OCI-LY1 (cell line): Measurements from ENCODE around the gene LRRC56.

Experiments used
- H2AFZ ChIP-seq: fragments of 200-600 bp; sonication (generic), shearing (Covaris generic); 2 replicates; pipeline ENCODE4 v1.6.0; 2014; ENCODE audit warnings: antibody characterized with exemption, mild to moderate bottlenecking, low read length
- H3F3A ChIP-seq: fragments of 200-600 bp; sonication (generic), shearing (Covaris generic); 2 replicates; pipeline ENCODE4 v1.6.0; 2014; ENCODE audit warnings: mild to moderate bottlenecking, antibody characterized with exemption, low read length, moderate library complexity; ENCODE audit not compliant: insufficient read depth
- H3K27ac ChIP-seq: fragments of 200-600 bp; sonication (generic); 2 replicates; pipeline ENCODE4 v1.5.1; 2014; ENCODE audit warnings: low read length, mixed run types, mild to moderate bottlenecking, low read depth; ENCODE audit not compliant: poor library complexity, severe bottlenecking
- H3K27me3 ChIP-seq: fragments of 200-600 bp; sonication (generic); 2 replicates; pipeline ENCODE4 v1.6.0; 2014; ENCODE audit warnings: antibody characterized with exemption, mild to moderate bottlenecking, low read length, moderate library complexity; ENCODE audit not compliant: insufficient read depth
- H3K36me3 ChIP-seq: fragments of 200-600 bp; sonication (generic); 2 replicates; pipeline ENCODE4 v1.6.1; 2014; ENCODE audit warnings: mild to moderate bottlenecking, antibody characterized with exemption, low read length, moderate library complexity, mixed read lengths; ENCODE audit not compliant: insufficient read depth
- H3K4me1 ChIP-seq: fragments of 200-600 bp; sonication (generic); 2 replicates; pipeline ENCODE4 v1.5.1; 2014; ENCODE audit warnings: mild to moderate bottlenecking, low read length, moderate library complexity; ENCODE audit not compliant: insufficient read depth, severe bottlenecking
- H3K4me2 ChIP-seq: fragments of 200-600 bp; sonication (generic), shearing (Covaris generic); 2 replicates; pipeline ENCODE4 v1.6.1; 2014; ENCODE audit warnings: low read length
- H3K4me3 ChIP-seq: fragments of 200-600 bp; sonication (generic); 2 replicates; pipeline ENCODE4 v1.5.1; 2014; ENCODE audit warnings: low read length, low read depth, mild to moderate bottlenecking, mixed read lengths; ENCODE audit not compliant: poor library complexity, severe bottlenecking
- H3K79me2 ChIP-seq: fragments of 200-600 bp; shearing (Covaris generic); 2 replicates; pipeline ENCODE4 v1.6.1; 2016; ENCODE audit warnings: mixed run types, low read length, mixed read lengths; ENCODE audit not compliant: insufficient read depth
- H3K9ac ChIP-seq: fragments of 200-600 bp; sonication (generic), shearing (Covaris generic); 2 replicates; pipeline ENCODE4 v1.6.1; 2014; ENCODE audit warnings: mild to moderate bottlenecking, low read length, mixed read lengths
- H3K9me2 ChIP-seq: fragments of 200-600 bp; sonication (generic), shearing (Covaris generic); 2 replicates; pipeline ENCODE4 v1.6.1; 2014; ENCODE audit warnings: low read depth, mild to moderate bottlenecking, low read length, mixed read lengths
- H3K9me3 ChIP-seq: fragments of 200-600 bp; shearing (Covaris generic); 2 replicates; pipeline ENCODE4 v1.6.1; 2014; ENCODE audit warnings: low read length, mixed read lengths
- H4K20me1 ChIP-seq: fragments of 200-600 bp; sonication (generic), shearing (Covaris generic); 2 replicates; pipeline ENCODE4 v1.6.0; 2016; ENCODE audit warnings: mild to moderate bottlenecking, low read length; ENCODE audit not compliant: insufficient read depth
- EZH2 ChIP-seq: fragments of 200-600 bp; sonication (generic), shearing (Covaris generic); IDR thresholded peaks from 2 replicates; pipeline ENCODE4 v1.8.0; 2017; ENCODE audit warnings: borderline replicate concordance, mixed run types, mild to moderate bottlenecking, antibody characterized with exemption, low read length, moderate library complexity, mixed read lengths
- TF ChIP-seq, protein P1 (sequence below): fragments of 200-600 bp; sonication (generic), shearing (Covaris generic); IDR thresholded peaks from 2 replicates; pipeline ENCODE4 v1.5.1; 2017; ENCODE audit warnings: mild to moderate bottlenecking, antibody characterized with exemption, low read length, moderate library complexity, mixed read lengths

Gene LRRC56

DNA sequence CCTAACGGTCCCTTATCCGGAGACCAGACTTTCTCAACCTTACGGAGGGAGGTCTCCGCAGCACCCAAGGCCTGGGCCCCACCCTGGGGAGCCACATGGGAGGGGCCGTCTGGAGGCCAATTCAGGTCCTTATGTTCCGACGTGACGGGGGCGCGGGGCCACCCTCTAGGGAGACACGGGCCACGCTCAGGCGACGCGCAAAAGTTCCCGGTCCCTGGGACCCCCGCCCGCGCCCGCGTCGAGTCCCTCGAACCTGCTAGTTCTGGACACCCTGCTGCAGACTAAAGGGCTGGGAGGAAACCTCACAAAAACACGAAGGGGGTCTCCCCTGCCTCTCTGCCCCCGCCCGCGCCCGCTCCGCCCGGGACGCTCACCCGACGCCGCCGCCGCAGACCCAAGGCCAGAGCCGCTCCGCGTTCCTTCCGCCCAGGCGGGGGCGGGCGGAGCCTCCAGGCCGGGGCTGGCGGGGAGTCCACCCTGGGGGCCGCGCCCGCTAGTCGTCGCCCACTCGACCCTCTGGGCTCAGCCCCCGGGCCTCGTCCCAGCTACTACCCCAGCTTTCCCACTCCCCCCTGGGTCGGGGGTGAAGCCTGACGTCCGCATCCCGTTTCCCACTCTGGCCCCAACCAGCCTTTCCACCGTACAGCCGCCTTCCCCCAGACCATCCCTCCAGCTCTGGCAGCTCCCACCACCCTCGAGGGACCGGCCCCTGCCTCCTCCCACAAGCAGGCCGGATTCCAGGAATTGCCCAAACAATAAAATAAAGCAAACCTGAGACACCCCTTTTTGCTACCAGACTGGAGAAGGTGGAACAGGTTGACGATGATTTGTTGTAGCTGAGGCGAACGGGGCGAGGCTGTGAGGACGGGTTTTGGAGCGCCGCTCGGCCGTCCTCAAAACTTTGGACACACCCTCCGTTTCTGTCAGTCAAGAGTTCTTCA lies 33.0 kb upstream of the LRRC56 start:
- Histone ChIP-seq H3K9ac (peak overlapping the region; percentile 15; the same call in 1 of the 2 replicates), H3K9me2 (no peaks in the 10 kb centered on the region), H3K27me3 (no peaks in the 10 kb centered on the region), H3F3A (no peaks in the 10 kb centered on the region), H2AFZ (no peak overlapping the region), H3K4me1 (peaks cover 30% of the 10 kb centered on the region), H3K4me3 (peak overlapping the region; percentile 84), H3K36me3 (peaks cover 34% of the 10 kb centered on the region), H4K20me1 (no peaks in the 10 kb centered on the region), H3K27ac (no peak overlapping the region), H3K79me2 (0 out of 2 replicates have a peak, but pooled peaks cover 9% of the 10 kb centered on the region), H3K9me3 (no peaks in the 10 kb centered on the region), H3K4me2 (peak overlapping the region; percentile 77)
- TF ChIP-seq EZH2 = no peak
- TF ChIP-seq, protein P1, sequence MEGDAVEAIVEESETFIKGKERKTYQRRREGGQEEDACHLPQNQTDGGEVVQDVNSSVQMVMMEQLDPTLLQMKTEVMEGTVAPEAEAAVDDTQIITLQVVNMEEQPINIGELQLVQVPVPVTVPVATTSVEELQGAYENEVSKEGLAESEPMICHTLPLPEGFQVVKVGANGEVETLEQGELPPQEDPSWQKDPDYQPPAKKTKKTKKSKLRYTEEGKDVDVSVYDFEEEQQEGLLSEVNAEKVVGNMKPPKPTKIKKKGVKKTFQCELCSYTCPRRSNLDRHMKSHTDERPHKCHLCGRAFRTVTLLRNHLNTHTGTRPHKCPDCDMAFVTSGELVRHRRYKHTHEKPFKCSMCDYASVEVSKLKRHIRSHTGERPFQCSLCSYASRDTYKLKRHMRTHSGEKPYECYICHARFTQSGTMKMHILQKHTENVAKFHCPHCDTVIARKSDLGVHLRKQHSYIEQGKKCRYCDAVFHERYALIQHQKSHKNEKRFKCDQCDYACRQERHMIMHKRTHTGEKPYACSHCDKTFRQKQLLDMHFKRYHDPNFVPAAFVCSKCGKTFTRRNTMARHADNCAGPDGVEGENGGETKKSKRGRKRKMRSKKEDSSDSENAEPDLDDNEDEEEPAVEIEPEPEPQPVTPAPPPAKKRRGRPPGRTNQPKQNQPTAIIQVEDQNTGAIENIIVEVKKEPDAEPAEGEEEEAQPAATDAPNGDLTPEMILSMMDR = no peak

DNA sequence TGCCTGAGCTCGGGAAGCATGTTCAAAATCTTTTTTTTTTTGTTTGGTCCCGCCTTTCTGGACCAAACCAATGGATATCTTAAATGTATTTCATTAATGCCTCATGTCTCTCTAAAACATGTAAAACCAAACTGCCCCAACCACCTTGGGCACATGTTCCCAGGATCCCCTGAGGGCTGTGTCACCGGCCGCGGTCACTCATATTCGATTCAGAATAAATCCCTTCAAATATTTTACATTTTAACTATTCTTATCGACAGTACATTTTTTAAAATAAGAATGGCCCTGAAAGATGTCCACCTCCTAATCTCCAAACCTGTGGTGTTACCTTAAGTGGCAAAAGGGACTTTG lies 32.4 kb upstream of the LRRC56 start:
- TF ChIP-seq, protein P1 = no peak
- TF ChIP-seq EZH2 = no peak
- H3K4me3 ChIP-seq = peak overlapping the region; percentile 84
- no peak overlapping the region for H3K27ac ChIP-seq
- 0 out of 2 replicates have a peak, but pooled peaks cover 9% of the 10 kb centered on the region for H3K79me2 ChIP-seq
- peaks cover 30% of the 10 kb centered on the region for H3K4me1 ChIP-seq
- no peak overlapping the region for H2AFZ ChIP-seq
- H3K36me3 ChIP-seq = peaks cover 31% of the 10 kb centered on the region
- H3K9me3 ChIP-seq = no peaks in the 10 kb centered on the region
- no peaks in the 10 kb centered on the region for H3F3A ChIP-seq
- H3K9me2 ChIP-seq = no peaks in the 10 kb centered on the region
- H3K4me2 ChIP-seq = peak overlapping the region; percentile 77
- H3K9ac ChIP-seq = peak overlapping the region; percentile 96; the same call in 1 of the 2 replicates
- no peaks in the 10 kb centered on the region for H4K20me1 ChIP-seq
- H3K27me3 ChIP-seq = no peaks in the 10 kb centered on the region

DNA sequence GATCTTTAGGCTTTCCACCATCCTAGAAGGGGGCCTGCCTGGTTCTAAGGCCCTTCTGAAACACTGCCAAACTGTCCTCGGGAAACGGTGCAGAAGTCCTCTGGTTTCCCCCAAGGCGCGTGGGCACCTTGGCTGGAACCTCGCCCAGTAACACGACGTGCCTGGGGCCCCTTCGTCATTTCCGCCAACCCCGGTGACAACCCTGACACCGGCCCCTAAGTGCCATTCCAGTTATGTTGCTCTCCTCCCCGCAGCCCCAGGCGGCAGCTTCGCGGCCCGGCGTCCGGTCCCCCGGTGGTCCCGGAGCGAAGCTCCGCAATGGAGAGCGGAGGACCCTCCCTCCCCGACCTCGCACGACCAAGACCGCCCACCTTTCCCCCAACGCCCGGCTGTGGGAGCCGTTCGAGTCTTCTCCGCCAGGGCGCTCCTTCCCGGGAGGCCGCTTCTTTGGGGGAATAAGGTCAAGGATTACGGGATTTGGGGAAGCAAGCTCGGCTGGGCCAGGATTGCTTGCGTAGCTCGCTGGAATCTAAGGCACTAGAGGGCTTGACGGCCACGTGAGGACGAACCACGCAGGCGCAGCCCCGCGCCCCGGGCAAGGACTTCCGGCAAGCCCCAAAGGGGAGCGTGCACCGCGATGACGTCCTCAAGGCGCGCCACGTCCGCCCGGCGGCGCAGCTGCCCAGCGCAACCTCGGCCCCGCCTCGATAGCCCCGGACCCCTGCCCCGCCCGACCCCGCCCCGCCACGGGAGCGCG lies 30.9 kb upstream of the LRRC56 start:
- H2AFZ ChIP-seq = no peak overlapping the region
- H3K4me1 ChIP-seq = peaks cover 32% of the 10 kb centered on the region
- no peaks in the 10 kb centered on the region for H3K9me2 ChIP-seq
- TF ChIP-seq EZH2 = no peak
- TF ChIP-seq, protein P1 = no peak
- no peaks in the 10 kb centered on the region for H3K9me3 ChIP-seq
- peak overlapping the region; percentile 96 for H3K9ac ChIP-seq
- H3K27ac ChIP-seq = peak overlapping the region; percentile 81
- H3K4me2 ChIP-seq = peak overlapping the region; percentile 77
- peak overlapping the region; percentile 84 for H3K4me3 ChIP-seq
- no peaks in the 10 kb centered on the region for H3K27me3 ChIP-seq
- H3F3A ChIP-seq = no peaks in the 10 kb centered on the region
- H3K79me2 ChIP-seq = 0 out of 2 replicates have a peak, but pooled peaks cover 9% of the 10 kb centered on the region
- H3K36me3 ChIP-seq = peaks cover 22% of the 10 kb centered on the region; the same call in 1 of the 2 replicates
- no peaks in the 10 kb centered on the region for H4K20me1 ChIP-seq
